Measurements from ENCODE around the gene SS18L1. TPM values are rescaled to one million over a fixed set of nuclear protein-coding genes. Genes with fewer than 3 reads are reported as not detected.

SS18L1 gene
- total and polyA plus RNA-seq, 10 donors, result 6.7 to 18.6 (median 13.9) TPM

DNA sequence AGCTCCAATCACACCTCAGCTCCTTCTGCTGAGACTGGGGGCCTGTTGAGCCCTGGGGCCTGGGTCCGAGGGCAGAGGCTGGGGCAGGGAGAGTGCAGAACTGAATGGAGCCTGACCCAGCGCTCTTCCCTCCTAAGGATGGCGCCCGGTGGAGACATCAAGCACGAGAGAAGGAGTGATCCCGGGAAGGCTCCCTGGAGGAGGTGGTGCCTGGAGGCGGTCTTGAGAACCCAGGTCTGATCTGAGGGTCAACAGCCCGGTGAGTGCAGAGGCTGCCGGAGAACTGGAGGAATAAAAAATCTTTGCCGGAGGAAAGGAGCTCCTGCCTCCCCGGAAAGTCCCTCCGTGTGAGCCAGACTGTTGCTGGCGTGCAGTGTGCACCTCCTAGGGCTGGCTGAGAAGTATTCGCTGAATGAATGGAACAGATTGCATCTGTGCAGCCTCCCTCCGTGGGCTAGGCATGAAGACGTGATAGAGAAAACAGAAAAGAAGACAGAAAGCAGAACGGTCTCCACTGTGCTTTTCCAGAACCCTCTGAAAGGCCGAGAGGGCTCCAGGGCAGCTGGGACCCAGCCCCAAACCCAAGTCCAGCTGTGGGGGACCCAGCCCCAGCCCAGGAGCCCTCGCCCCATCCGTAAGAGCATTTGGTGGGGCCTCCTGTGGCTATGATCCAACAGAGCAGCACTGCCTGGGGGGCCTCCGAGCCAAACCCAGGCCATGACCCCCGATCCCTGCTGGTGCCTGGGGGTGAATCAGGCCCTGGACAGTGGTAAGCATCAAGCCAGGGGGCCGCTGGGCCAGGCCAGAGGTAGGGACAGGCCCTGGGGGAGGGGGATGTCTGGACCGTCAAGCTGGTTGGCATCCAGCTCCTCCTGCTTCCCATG, 83.4 kb downstream of the SS18L1 start:
- Histone ChIP-seq H3K9me3 (no peaks in the 10 kb centered on the region), H3K27ac (no peak overlapping the region), H3K27me3 (replicated peaks in 1 of 7) (peaks cover 0 to 68% (median 29%) of the 10 kb centered on the region in 7 donors), H3K4me3 (no peak overlapping the region), H3K36me3 (no peaks in the 10 kb centered on the region), H3K4me1 (no peaks in the 10 kb centered on the region)
- 60 to 77% (median 72%) methylated on average over 20 to 24 of the region's 24 CpGs for WGBS, 5 donors
- intact Hi-C loops (cut with DNase I; ENCODE audit: low total_unique reads), result no loop called here
- DNase-seq, result no peak
- TF ChIP-seq, protein P1, sequence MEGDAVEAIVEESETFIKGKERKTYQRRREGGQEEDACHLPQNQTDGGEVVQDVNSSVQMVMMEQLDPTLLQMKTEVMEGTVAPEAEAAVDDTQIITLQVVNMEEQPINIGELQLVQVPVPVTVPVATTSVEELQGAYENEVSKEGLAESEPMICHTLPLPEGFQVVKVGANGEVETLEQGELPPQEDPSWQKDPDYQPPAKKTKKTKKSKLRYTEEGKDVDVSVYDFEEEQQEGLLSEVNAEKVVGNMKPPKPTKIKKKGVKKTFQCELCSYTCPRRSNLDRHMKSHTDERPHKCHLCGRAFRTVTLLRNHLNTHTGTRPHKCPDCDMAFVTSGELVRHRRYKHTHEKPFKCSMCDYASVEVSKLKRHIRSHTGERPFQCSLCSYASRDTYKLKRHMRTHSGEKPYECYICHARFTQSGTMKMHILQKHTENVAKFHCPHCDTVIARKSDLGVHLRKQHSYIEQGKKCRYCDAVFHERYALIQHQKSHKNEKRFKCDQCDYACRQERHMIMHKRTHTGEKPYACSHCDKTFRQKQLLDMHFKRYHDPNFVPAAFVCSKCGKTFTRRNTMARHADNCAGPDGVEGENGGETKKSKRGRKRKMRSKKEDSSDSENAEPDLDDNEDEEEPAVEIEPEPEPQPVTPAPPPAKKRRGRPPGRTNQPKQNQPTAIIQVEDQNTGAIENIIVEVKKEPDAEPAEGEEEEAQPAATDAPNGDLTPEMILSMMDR (IDR thresholded peaks at IDR 0.05 in 8 of 11, conservative IDR thresholded peaks at IDR 0.05 in 3 of 11), result no peak
- TF ChIP-seq POLR2AphosphoS5 (IDR thresholded peaks at IDR 0.05) (no peak), POLR2A (IDR thresholded peaks at IDR 0.05) (no peak)

DNA sequence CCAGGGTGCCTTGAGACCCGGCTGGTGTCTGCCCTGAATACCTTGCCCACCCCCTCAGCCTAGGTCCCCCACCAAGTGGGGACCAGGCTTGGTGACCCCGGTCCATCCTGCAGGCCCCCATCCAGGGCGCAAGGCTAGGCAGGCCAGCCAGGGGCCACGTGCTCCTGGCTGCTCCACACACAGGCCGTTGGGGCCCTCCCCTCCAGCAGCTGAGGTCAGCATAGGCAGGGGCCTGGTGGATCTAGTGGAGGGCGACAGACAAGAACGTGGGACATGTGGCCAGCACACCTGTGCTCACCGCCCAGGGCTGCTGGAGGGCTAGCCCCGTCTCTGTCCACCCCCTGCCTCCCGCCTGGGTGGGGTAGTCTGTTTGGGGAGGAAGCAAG, 84.0 kb downstream of the SS18L1 start:
- WGBS, 5 donors, result 61 to 73% (median 63%) methylated on average over 7 to 10 of the region's 10 CpGs; no CpG with 5 or more reads in 1 of the 5 donors

DNA sequence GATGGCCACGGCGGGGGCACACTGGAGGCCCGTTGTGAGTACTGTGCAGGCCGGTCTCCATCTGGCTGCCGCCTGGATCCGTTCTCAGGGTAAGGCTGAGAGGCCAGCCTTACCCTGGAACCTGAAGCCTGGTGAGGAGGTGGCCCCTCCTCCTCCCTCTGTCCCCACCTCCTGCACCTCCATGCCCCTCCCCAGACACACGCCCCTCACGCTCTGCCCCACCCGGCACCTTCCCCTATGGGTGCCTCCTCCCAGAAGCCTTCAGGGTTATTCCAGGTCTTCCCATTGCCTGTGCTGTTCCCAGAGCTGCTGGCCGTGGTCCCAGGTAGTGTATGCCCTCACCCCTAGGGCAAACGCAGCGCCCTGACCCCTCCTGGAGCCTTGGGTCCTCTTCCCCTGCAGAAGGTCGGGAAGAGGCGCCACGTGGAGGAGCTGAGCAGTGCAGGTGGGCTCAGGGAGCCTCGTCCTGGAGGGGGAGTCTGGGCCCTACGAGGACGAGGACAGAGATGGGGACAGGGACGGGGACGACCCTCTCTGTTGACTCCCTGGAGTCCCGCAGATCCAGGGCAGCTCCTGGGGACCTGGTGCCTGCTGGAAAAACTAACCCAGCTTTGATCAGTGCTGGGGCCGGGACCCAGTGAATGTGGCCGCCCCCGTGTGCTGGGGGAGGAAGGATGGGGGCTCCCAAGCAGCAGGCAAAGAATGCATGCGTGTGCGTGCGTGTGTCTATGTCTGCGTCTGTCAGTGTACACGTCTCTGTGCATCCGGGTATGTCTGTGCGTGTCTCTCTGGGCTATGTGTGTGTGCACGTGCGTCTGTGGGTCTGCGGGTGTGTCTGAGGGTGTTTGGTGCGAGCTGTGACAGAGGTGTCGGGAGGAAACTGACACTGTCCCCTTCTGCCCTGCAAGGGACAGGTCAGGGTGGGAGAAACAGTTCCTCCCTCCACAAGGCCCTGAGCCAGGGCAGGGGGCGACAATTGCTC, 84.7 kb downstream of the SS18L1 start:
- TF ChIP-seq POLR2AphosphoS5 (IDR thresholded peaks at IDR 0.05), result no peak
- no peak for TF ChIP-seq POLR2A (IDR thresholded peaks at IDR 0.05)
- TF ChIP-seq, protein P1 (IDR thresholded peaks at IDR 0.05 in 8 of 11, conservative IDR thresholded peaks at IDR 0.05 in 3 of 11), result no peak
- Histone ChIP-seq H3K4me3 (no peak overlapping the region), H3K36me3 (no peaks in the 10 kb centered on the region), H3K4me1 (no peaks in the 10 kb centered on the region), H3K27me3 (replicated peaks in 1 of 7) (peaks cover 0 to 65% (median 15%) of the 10 kb centered on the region in 7 donors), H3K9me3 (no peaks in the 10 kb centered on the region), H3K27ac (no peak overlapping the region)
- WGBS, 5 donors, result 53 to 63% (median 56%) methylated on average over 30 to 37 of the region's 37 CpGs
- intact Hi-C loops (cut with DNase I; ENCODE audit: low total_unique reads), result no loop called here
- DNase-seq, result no peak

More for the DNA sequence above, 84.0 kb downstream of the SS18L1 start:
- no peak for TF ChIP-seq POLR2A (IDR thresholded peaks at IDR 0.05)
- TF ChIP-seq, protein P1 (IDR thresholded peaks at IDR 0.05 in 8 of 11, conservative IDR thresholded peaks at IDR 0.05 in 3 of 11), result no peak
- Histone ChIP-seq H3K4me3 (no peak overlapping the region), H3K27me3 (replicated peaks in 1 of 7) (peaks cover 0 to 65% (median 22%) of the 10 kb centered on the region in 7 donors), H3K36me3 (no peaks in the 10 kb centered on the region), H3K27ac (no peak overlapping the region), H3K9me3 (no peaks in the 10 kb centered on the region), H3K4me1 (no peaks in the 10 kb centered on the region)
- intact Hi-C loops (cut with DNase I; ENCODE audit: low total_unique reads), result no loop called here
- no peak for DNase-seq

Measured in spleen (tissue), 11 donors.